ENCODE measurements around the gene MCRS1. TPM values are rescaled to one million over a fixed set of nuclear protein-coding genes. Genes with fewer than 3 reads are reported as not detected.

The MCRS1 gene
- polyA plus RNA-seq, 1 donor from 2014 or later = 109 TPM

- Histone ChIP-seq H3K27me3 (ENCODE audit: insufficient read depth, low read depth, low read length) (no peaks in the 10 kb centered on the region), H4K20me1 (ENCODE audit: insufficient read depth) (no peaks in the 10 kb centered on the region), H3K4me2 (ENCODE audit: low read length) (no peak overlapping the region), H3K9me2 (ENCODE audit: insufficient read depth, low read length) (no peaks in the 10 kb centered on the region), H3K9me3 (ENCODE audit: low read length) (no peaks in the 10 kb centered on the region), H3K9ac (ENCODE audit: low read length) (no peak overlapping the region), H3K36me3 (ENCODE audit: insufficient read depth, low read length) (no peaks in the 10 kb centered on the region), H3K4me3 (ENCODE audit: low read length) (no peak overlapping the region), H2AFZ (ENCODE audit: low read depth, low read length) (no peak overlapping the region), H3K79me2 (replicated peaks; ENCODE audit: insufficient read depth, low read length) (no peaks in the 10 kb centered on the region), H3K27ac (ENCODE audit: low read length) (no peak overlapping the region), H3F3A (ENCODE audit: insufficient read depth, low read length, poor library complexity, severe bottlenecking) (no peaks in the 10 kb centered on the region)
- TF ChIP-seq MXI1 (conservative IDR thresholded peaks at IDR 0.05; ENCODE audit: poor library complexity, severe bottlenecking) = no peak
- TF ChIP-seq TAF1 (IDR thresholded peaks at IDR 0.05; ENCODE audit: low read depth) = no peak
- TF ChIP-seq CTCF (IDR thresholded peaks at IDR 0.05; ENCODE audit: poor library complexity, severe bottlenecking) = no peak
- TF ChIP-seq EZH2 (IDR thresholded peaks at IDR 0.05; ENCODE audit: borderline replicate concordance, insufficient read depth, low read length, poor library complexity, severe bottlenecking) = no peak
- TF ChIP-seq SMC3 (conservative IDR thresholded peaks at IDR 0.05; ENCODE audit: poor library complexity) = no peak
- TF ChIP-seq REST (IDR thresholded peaks at IDR 0.05; ENCODE audit: borderline replicate concordance) = no peak
- TF ChIP-seq RAD21 (conservative IDR thresholded peaks at IDR 0.05) = no peak
- TF ChIP-seq EP300 (conservative IDR thresholded peaks at IDR 0.05; ENCODE audit: poor library complexity, severe bottlenecking) = no peak
- no peak for TF ChIP-seq POLR2AphosphoS5 (IDR thresholded peaks at IDR 0.05)
These were observed 21.0 kb upstream of the MCRS1 start for GRCh38 chr12:49588721-49589516.

- Histone ChIP-seq H4K20me1 (ENCODE audit: insufficient read depth) (no peaks in the 10 kb centered on the region), H2AFZ (ENCODE audit: low read depth, low read length) (no peak overlapping the region)
These were observed 20.3 kb upstream of the MCRS1 start for GRCh38 chr12:49588281-49588680.

More at GRCh38 chr12:49588281-49588680, 20.3 kb upstream of the MCRS1 start:
- Histone ChIP-seq H3K36me3 (ENCODE audit: insufficient read depth, low read length) (no peaks in the 10 kb centered on the region), H3K79me2 (replicated peaks; ENCODE audit: insufficient read depth, low read length) (no peaks in the 10 kb centered on the region), H3K9ac (ENCODE audit: low read length) (no peak overlapping the region), H3F3A (ENCODE audit: insufficient read depth, low read length, poor library complexity, severe bottlenecking) (no peaks in the 10 kb centered on the region), H3K4me2 (ENCODE audit: low read length) (no peak overlapping the region), H3K27me3 (ENCODE audit: insufficient read depth, low read depth, low read length) (no peaks in the 10 kb centered on the region), H3K9me2 (ENCODE audit: insufficient read depth, low read length) (no peaks in the 10 kb centered on the region), H3K27ac (ENCODE audit: low read length) (no peak overlapping the region), H3K4me3 (ENCODE audit: low read length) (no peak overlapping the region), H3K9me3 (ENCODE audit: low read length) (no peaks in the 10 kb centered on the region)
- TF ChIP-seq RAD21 (conservative IDR thresholded peaks at IDR 0.05) = no peak
- no peak for TF ChIP-seq EP300 (conservative IDR thresholded peaks at IDR 0.05; ENCODE audit: poor library complexity, severe bottlenecking)
- no peak for TF ChIP-seq POLR2AphosphoS5 (IDR thresholded peaks at IDR 0.05)
- no peak for TF ChIP-seq REST (IDR thresholded peaks at IDR 0.05; ENCODE audit: borderline replicate concordance)
- TF ChIP-seq SMC3 (conservative IDR thresholded peaks at IDR 0.05; ENCODE audit: poor library complexity) = no peak
- no peak for TF ChIP-seq CTCF (IDR thresholded peaks at IDR 0.05; ENCODE audit: poor library complexity, severe bottlenecking)
- no peak for TF ChIP-seq TAF1 (IDR thresholded peaks at IDR 0.05; ENCODE audit: low read depth)
- no peak for TF ChIP-seq MXI1 (conservative IDR thresholded peaks at IDR 0.05; ENCODE audit: poor library complexity, severe bottlenecking)
- TF ChIP-seq EZH2 (IDR thresholded peaks at IDR 0.05; ENCODE audit: borderline replicate concordance, insufficient read depth, low read length, poor library complexity, severe bottlenecking) = no peak

Data from neural cell (in vitro differentiated cells).